OCI-LY3 (cell line): Measurements from ENCODE around the gene HOXC9.

Experiments
- H2AFZ ChIP-seq: fragments of 200-600, 300-600 bp; shearing (Covaris generic); 2 replicates; pipeline ENCODE4 v1.6.0; 2014; ENCODE audit warnings: antibody characterized with exemption, low read depth, low read length
- H3K27ac ChIP-seq: fragments of 200-600, 300-600 bp; sonication (generic); 2 replicates; pipeline ENCODE4 v1.5.1; 2014; ENCODE audit warnings: mild to moderate bottlenecking, low read length, moderate library complexity, mixed read lengths
- H3K27me3 ChIP-seq: fragments of 200-600, 300-600 bp; sonication (generic); 2 replicates; pipeline ENCODE4 v1.6.1; 2014; ENCODE audit warnings: low read depth, low read length, mixed read lengths
- H3K36me3 ChIP-seq: fragments of 200-600, 300-600 bp; sonication (generic); replicated peaks from 2 replicates; pipeline ENCODE3; 2014; ENCODE audit warnings: low read depth, low read length, mixed read lengths
- H3K4me1 ChIP-seq: fragments of 300-600, 200-600 bp; sonication (generic); 2 replicates; pipeline ENCODE4 v1.6.1; 2014; ENCODE audit warnings: low read length, mixed read lengths
- H3K4me2 ChIP-seq: fragments of 200-600, 300-600 bp; sonication (generic); 2 replicates; pipeline ENCODE4 v1.6.1; 2014; ENCODE audit warnings: low read length, mixed read lengths
- H3K4me3 ChIP-seq: fragments of 300-600, 200-600 bp; sonication (generic); 2 replicates; pipeline ENCODE4 v1.5.1; 2014; ENCODE audit warnings: antibody characterized with exemption, mild to moderate bottlenecking, low read length, moderate library complexity
- H3K79me2 ChIP-seq: fragments of 300-600, 200-600 bp; shearing (Covaris generic); 2 replicates; pipeline ENCODE4 v1.6.1; 2014; ENCODE audit warnings: mild to moderate bottlenecking, low read length, mixed read lengths
- H3K9ac ChIP-seq: fragments of 300-600, 200-600 bp; shearing (Covaris generic); 2 replicates; pipeline ENCODE4 v1.6.0; 2014; ENCODE audit warnings: mild to moderate bottlenecking, low read length, moderate library complexity
- H3K9me3 ChIP-seq: fragments of 200-600, 300-600 bp; shearing (Covaris generic); 2 replicates; pipeline ENCODE4 v1.6.1; 2014; ENCODE audit warnings: low read length, mixed read lengths; ENCODE audit not compliant: insufficient read depth
- H4K20me1 ChIP-seq: fragments of 200-600, 300-600 bp; sonication (generic); 2 replicates; pipeline ENCODE4 v1.6.1; 2016; ENCODE audit warnings: low read length, mixed read lengths; ENCODE audit not compliant: insufficient read depth
- CTCF ChIP-seq: fragments of 200-600, 300-600 bp; sonication (generic); IDR thresholded peaks from 2 replicates; pipeline ENCODE4 v1.5.1; 2014; ENCODE audit warnings: antibody characterized with exemption, low read length, low read depth
- EZH2phosphoT487 ChIP-seq: fragments of 200-600 bp; shearing (Covaris generic); IDR thresholded peaks from 2 replicates; pipeline ENCODE4 v1.6.1; 2018; ENCODE audit warnings: antibody characterized with exemption, mixed run types, low read depth

The HOXC9 gene

GRCh38 chr12:54004063-54004840 lies 4.3 kb downstream of the HOXC9 start:
- Histone ChIP-seq H3K4me1 (peaks cover 26% of the 10 kb centered on the region), H3K27ac (no peak overlapping the region), H4K20me1 (no peaks in the 10 kb centered on the region), H3K9me3 (no peaks in the 10 kb centered on the region), H3K9ac (no peak overlapping the region), H3K79me2 (no peaks in the 10 kb centered on the region), H3K4me3 (no peak overlapping the region), H3K4me2 (peak overlapping the region; percentile 13; the same call in 1 of the 2 replicates), H3K27me3 (peaks cover 27% of the 10 kb centered on the region), H2AFZ (0 out of 2 replicates have a peak overlapping the region, but pooled peaks have one; percentile 1), H3K36me3 (no peaks in the 10 kb centered on the region)
- TF ChIP-seq EZH2phosphoT487 = no peak
- peak; percentile 54 for TF ChIP-seq CTCF

GRCh38 chr12:54004841-54005530 lies 5.0 kb downstream of the HOXC9 start:
- no peaks in the 10 kb centered on the region for H4K20me1 ChIP-seq
- H3K27ac ChIP-seq = no peak overlapping the region
- no peaks in the 10 kb centered on the region for H3K9me3 ChIP-seq
- H3K79me2 ChIP-seq = no peaks in the 10 kb centered on the region
- no peak overlapping the region for H3K4me2 ChIP-seq
- H3K36me3 ChIP-seq = no peaks in the 10 kb centered on the region
- H3K4me1 ChIP-seq = peaks cover 30% of the 10 kb centered on the region
- no peak overlapping the region for H3K9ac ChIP-seq
- peaks cover 35% of the 10 kb centered on the region for H3K27me3 ChIP-seq
- H2AFZ ChIP-seq = no peak overlapping the region
- no peak overlapping the region for H3K4me3 ChIP-seq
- TF ChIP-seq EZH2phosphoT487 (no peak), CTCF (no peak)

GRCh38 chr12:54005531-54005852 lies 5.5 kb downstream of the HOXC9 start:
- Histone ChIP-seq H3K79me2 (no peaks in the 10 kb centered on the region), H3K4me1 (peaks cover 30% of the 10 kb centered on the region), H3K9ac (no peak overlapping the region), H3K4me2 (peak overlapping the region; percentile 98), H2AFZ (no peak overlapping the region), H4K20me1 (no peaks in the 10 kb centered on the region), H3K9me3 (no peaks in the 10 kb centered on the region), H3K36me3 (no peaks in the 10 kb centered on the region), H3K27me3 (peaks cover 40% of the 10 kb centered on the region), H3K4me3 (no peak overlapping the region), H3K27ac (no peak overlapping the region)
- TF ChIP-seq EZH2phosphoT487 (no peak), CTCF (no peak)

GRCh38 chr12:54005853-54006558 lies 6.0 kb downstream of the HOXC9 start:
- Histone ChIP-seq H3K9me3 (no peaks in the 10 kb centered on the region), H3K27me3 (peaks cover 45% of the 10 kb centered on the region), H4K20me1 (no peaks in the 10 kb centered on the region), H3K4me1 (peaks cover 33% of the 10 kb centered on the region), H3K36me3 (no peaks in the 10 kb centered on the region), H2AFZ (0 out of 2 replicates have a peak overlapping the region, but pooled peaks have one; percentile 34), H3K27ac (no peak overlapping the region), H3K9ac (peak overlapping the region; percentile 60), H3K4me3 (peak overlapping the region; percentile 75), H3K4me2 (peak overlapping the region; percentile 98), H3K79me2 (no peaks in the 10 kb centered on the region)
- TF ChIP-seq CTCF = peak; percentile 90
- TF ChIP-seq EZH2phosphoT487 = no peak
